NB4 (cell line): ENCODE results near the gene SEZ6L2.

Experiments
- DNase-seq: peaks from one replicate; pipeline ENCODE4 v3.0.0; 2010; ENCODE audit warnings: low read depth
- H3K4me3 ChIP-seq: one replicate; pipeline ENCODE4 v1.5.1; 2011; ENCODE audit warnings: mild to moderate bottlenecking, low read depth, low read length, moderate library complexity
- CTCF ChIP-seq: IDR thresholded peaks from one replicate; pipeline ENCODE4 v1.5.1; 2012; ENCODE audit warnings: low read depth, low read length
- MAX ChIP-seq: IDR thresholded peaks from 2 replicates; pipeline ENCODE4 v1.6.1; 2011; ENCODE audit warnings: low read depth, low read length
- MYC ChIP-seq: IDR thresholded peaks from 2 replicates; pipeline ENCODE4 v1.6.1; 2011; ENCODE audit warnings: low read depth, low read length
- POLR2A ChIP-seq: IDR thresholded peaks from 2 replicates; pipeline ENCODE4 v1.6.1; 2011; ENCODE audit warnings: mild to moderate bottlenecking; ENCODE audit not compliant: insufficient read length; ENCODE audit errors: extremely low read depth

SEZ6L2 gene

GRCh38 chr16:29854520-29855100 lies 44.7 kb downstream of the SEZ6L2 start:
- H3K4me3 ChIP-seq, result no peak overlapping the region
- DNase-seq, result no peak
- TF ChIP-seq MYC (no peak), POLR2A (no peak)

- TF ChIP-seq MYC (no peak), POLR2A (no peak), MAX (no peak), CTCF (no peak)
- DNase-seq, result no peak
- no peak overlapping the region for H3K4me3 ChIP-seq
Measured at GRCh38 chr16:29852654-29853053, 46.7 kb downstream of the SEZ6L2 start.

- DNase-seq, result no peak
- no peak overlapping the region for H3K4me3 ChIP-seq
- TF ChIP-seq MYC (no peak), POLR2A (no peak)
Measured at GRCh38 chr16:29850998-29851397, 48.4 kb downstream of the SEZ6L2 start.

- DNase-seq, result no peak
- H3K4me3 ChIP-seq, result no peak overlapping the region
- TF ChIP-seq POLR2A, result no peak
- no peak for TF ChIP-seq MYC
- no peak for TF ChIP-seq CTCF
- no peak for TF ChIP-seq MAX
Measured at GRCh38 chr16:29849505-29849904, 49.8 kb downstream of the SEZ6L2 start.

- peak; percentile 81 for DNase-seq
- peak; percentile 64 for TF ChIP-seq MYC
- TF ChIP-seq POLR2A, result no peak
- TF ChIP-seq MAX, result peak; percentile 57; the same call in 1 of the 2 replicates
- TF ChIP-seq CTCF, result peak; percentile 97
- no peak overlapping the region for H3K4me3 ChIP-seq
Measured at GRCh38 chr16:29848420-29849297, 50.7 kb downstream of the SEZ6L2 start.

- no peak for DNase-seq
- TF ChIP-seq CTCF, result no peak
- TF ChIP-seq MYC, result no peak
- TF ChIP-seq MAX, result no peak
- TF ChIP-seq POLR2A, result no peak
- H3K4me3 ChIP-seq, result no peak overlapping the region
Measured at GRCh38 chr16:29845656-29846055, 53.7 kb downstream of the SEZ6L2 start.
